ENCODE measurements around the gene SLC7A1. TPM values are rescaled to one million over a fixed set of nuclear protein-coding genes. Genes with fewer than 3 reads are reported as not detected.

SLC7A1 gene
- total RNA-seq, 2 donors from 2014 or later, result 15.5 to 28.3 TPM

- H3K9me3 ChIP-seq (ENCODE audit: control insufficient read depth, low read length, poor library complexity, severe bottlenecking), result no peaks in the 10 kb centered on the region
Measured at GRCh38 chr13:29504691-29505090, 90.8 kb downstream of the SLC7A1 start.

GRCh38 chr13:29503041-29503837, 92.2 kb downstream of the SLC7A1 start:
- DNase-seq, result no peak
- no peaks in the 10 kb centered on the region for H3K9me3 ChIP-seq (ENCODE audit: control insufficient read depth, low read length, poor library complexity, severe bottlenecking)
- H3K27me3 Mint-ChIP-seq, result peaks cover 19% of the 10 kb centered on the region
- no peak overlapping the region for H3K4me3 Mint-ChIP-seq
- peaks cover 5% of the 10 kb centered on the region for H3K4me1 Mint-ChIP-seq
- H3K27ac Mint-ChIP-seq, result no peak overlapping the region
- peaks cover 4% of the 10 kb centered on the region for H3K36me3 Mint-ChIP-seq (ENCODE audit: low read depth)
- ATAC-seq, result no peak

More at GRCh38 chr13:29504691-29505090, 90.8 kb downstream of the SLC7A1 start:
- DNase-seq, result no peak
- peaks cover 19% of the 10 kb centered on the region for H3K27me3 Mint-ChIP-seq
- H3K4me1 Mint-ChIP-seq, result peaks cover 5% of the 10 kb centered on the region
- no peak overlapping the region for H3K27ac Mint-ChIP-seq
- peaks cover 4% of the 10 kb centered on the region for H3K36me3 Mint-ChIP-seq (ENCODE audit: low read depth)
- H3K4me3 Mint-ChIP-seq, result no peak overlapping the region
- no peak for ATAC-seq

- Mint-ChIP-seq H3K36me3 (ENCODE audit: low read depth) (peaks cover 4% of the 10 kb centered on the region), H3K4me1 (peaks cover 5% of the 10 kb centered on the region), H3K4me3 (no peak overlapping the region), H3K27ac (no peak overlapping the region), H3K27me3 (peaks cover 19% of the 10 kb centered on the region)
- ATAC-seq (no peak), DNase-seq (no peak)
- H3K9me3 ChIP-seq (ENCODE audit: control insufficient read depth, low read length, poor library complexity, severe bottlenecking), result no peaks in the 10 kb centered on the region
Measured at GRCh38 chr13:29502391-29503008, 93.0 kb downstream of the SLC7A1 start.

DNA sequence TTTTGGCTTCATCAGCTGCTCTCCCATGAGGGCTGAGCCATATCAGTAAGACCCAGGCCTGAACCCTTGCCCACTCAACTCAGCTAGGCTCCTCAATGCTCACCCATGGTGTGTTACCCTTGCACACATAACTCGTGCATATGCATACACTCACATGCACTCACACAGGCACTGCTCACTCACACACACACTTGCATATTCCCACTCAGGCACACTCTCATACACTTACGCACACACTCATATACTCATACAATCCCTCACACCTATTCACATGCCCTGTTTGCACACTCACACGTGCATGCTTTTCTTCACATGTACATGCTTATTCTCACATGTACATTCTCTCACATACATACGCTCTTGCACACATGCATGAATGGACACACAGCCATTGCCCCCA, 93.8 kb downstream of the SLC7A1 start:
- Mint-ChIP-seq H3K4me1 (peaks cover 6% of the 10 kb centered on the region), H3K4me3 (no peak overlapping the region), H3K27me3 (peaks cover 28% of the 10 kb centered on the region), H3K27ac (no peak overlapping the region), H3K36me3 (ENCODE audit: low read depth) (peaks cover 4% of the 10 kb centered on the region)
- no peaks in the 10 kb centered on the region for H3K9me3 ChIP-seq (ENCODE audit: control insufficient read depth, low read length, poor library complexity, severe bottlenecking)
- DNase-seq (no peak), ATAC-seq (no peak)

GRCh38 chr13:29500386-29500785, 95.1 kb downstream of the SLC7A1 start:
- H3K4me3 Mint-ChIP-seq, result no peak overlapping the region
- no peak overlapping the region for H3K27ac Mint-ChIP-seq
- ATAC-seq (no peak), DNase-seq (no peak)
- H3K36me3 Mint-ChIP-seq (ENCODE audit: low read depth), result peaks cover 6% of the 10 kb centered on the region
- no peaks in the 10 kb centered on the region for H3K9me3 ChIP-seq (ENCODE audit: control insufficient read depth, low read length, poor library complexity, severe bottlenecking)
- H3K27me3 Mint-ChIP-seq, result peaks cover 41% of the 10 kb centered on the region
- H3K4me1 Mint-ChIP-seq, result peaks cover 19% of the 10 kb centered on the region

- ATAC-seq (no peak), DNase-seq (no peak)
- Mint-ChIP-seq H3K4me1 (peaks cover 19% of the 10 kb centered on the region), H3K27me3 (peaks cover 41% of the 10 kb centered on the region), H3K4me3 (no peak overlapping the region), H3K36me3 (ENCODE audit: low read depth) (peaks cover 6% of the 10 kb centered on the region), H3K27ac (no peak overlapping the region)
- no peaks in the 10 kb centered on the region for H3K9me3 ChIP-seq (ENCODE audit: control insufficient read depth, low read length, poor library complexity, severe bottlenecking)
Measured at GRCh38 chr13:29499506-29500165, 95.9 kb downstream of the SLC7A1 start.

- ATAC-seq, result no peak
- no peak for DNase-seq
- H3K4me3 Mint-ChIP-seq, result no peak overlapping the region
- no peaks in the 10 kb centered on the region for H3K9me3 ChIP-seq (ENCODE audit: control insufficient read depth, low read length, poor library complexity, severe bottlenecking)
- peaks cover 50% of the 10 kb centered on the region for H3K27me3 Mint-ChIP-seq
- peaks cover 9% of the 10 kb centered on the region for H3K36me3 Mint-ChIP-seq (ENCODE audit: low read depth)
- no peak overlapping the region for H3K27ac Mint-ChIP-seq
- peaks cover 19% of the 10 kb centered on the region for H3K4me1 Mint-ChIP-seq
Measured at GRCh38 chr13:29498426-29499040, 97.0 kb downstream of the SLC7A1 start.

GRCh38 chr13:29497137-29497654, 98.3 kb downstream of the SLC7A1 start:
- no peaks in the 10 kb centered on the region for H3K9me3 ChIP-seq (ENCODE audit: control insufficient read depth, low read length, poor library complexity, severe bottlenecking)
- DNase-seq (no peak), ATAC-seq (no peak)
- Mint-ChIP-seq H3K4me1 (peaks cover 17% of the 10 kb centered on the region), H3K4me3 (no peak overlapping the region), H3K27me3 (peaks cover 43% of the 10 kb centered on the region), H3K27ac (no peak overlapping the region), H3K36me3 (ENCODE audit: low read depth) (peaks cover 9% of the 10 kb centered on the region)

DNA sequence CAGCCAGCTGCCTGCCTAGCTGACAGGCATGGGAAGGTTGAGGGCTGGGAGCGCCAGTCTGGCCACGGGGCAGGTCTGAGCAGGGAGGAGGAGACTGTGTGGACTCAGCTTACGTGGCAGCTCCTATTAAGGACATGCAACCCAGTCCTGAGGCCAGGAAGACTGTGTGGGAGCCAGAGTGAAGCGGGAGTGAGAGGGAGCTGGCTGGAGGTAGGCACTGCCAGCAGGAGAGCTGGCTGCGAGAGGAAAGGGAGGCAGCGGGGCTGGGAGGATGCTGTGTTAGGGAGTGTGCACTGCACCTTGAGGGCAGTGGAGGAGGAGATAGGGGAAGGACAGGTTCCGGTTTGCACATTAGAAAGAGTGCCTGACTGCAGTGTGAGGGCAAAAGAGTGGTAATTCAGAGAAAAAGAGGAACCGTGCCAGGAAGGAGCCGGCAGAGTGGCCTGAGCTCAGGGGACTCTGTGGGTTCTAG, 99.2 kb downstream of the SLC7A1 start:
- Mint-ChIP-seq H3K27me3 (peaks cover 34% of the 10 kb centered on the region), H3K4me1 (peaks cover 14% of the 10 kb centered on the region), H3K4me3 (peak overlapping the region; percentile 49), H3K36me3 (ENCODE audit: low read depth) (peaks cover 5% of the 10 kb centered on the region), H3K27ac (peak overlapping the region; percentile 87)
- ATAC-seq, result peak; percentile 58
- DNase-seq, result no peak
- H3K9me3 ChIP-seq (ENCODE audit: control insufficient read depth, low read length, poor library complexity, severe bottlenecking), result no peaks in the 10 kb centered on the region

DNA sequence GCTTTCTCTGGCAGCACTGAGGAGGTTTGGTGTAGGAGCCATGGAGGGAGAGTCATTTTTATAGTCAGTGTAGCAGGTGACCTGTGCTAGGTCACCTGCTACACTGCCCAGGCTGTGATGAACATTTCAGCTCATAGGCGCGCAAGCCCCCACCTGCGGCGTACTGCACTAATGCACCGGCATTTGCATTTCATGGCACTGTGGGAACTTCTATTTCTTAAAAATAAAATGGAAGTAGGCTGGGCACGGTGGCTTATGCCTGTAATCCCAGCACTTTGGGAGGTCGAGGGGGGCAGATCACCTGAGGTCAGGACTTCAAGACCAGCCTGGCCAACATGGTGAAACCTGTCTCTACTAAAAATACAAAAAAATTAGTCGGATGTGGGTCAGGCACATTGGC, 101.0 kb downstream of the SLC7A1 start:
- Mint-ChIP-seq H3K36me3 (ENCODE audit: low read depth) (peaks cover 5% of the 10 kb centered on the region), H3K27ac (no peak overlapping the region), H3K4me1 (peaks cover 14% of the 10 kb centered on the region), H3K4me3 (no peak overlapping the region), H3K27me3 (peaks cover 34% of the 10 kb centered on the region)
- ATAC-seq (no peak), DNase-seq (no peak)
- no peaks in the 10 kb centered on the region for H3K9me3 ChIP-seq (ENCODE audit: control insufficient read depth, low read length, poor library complexity, severe bottlenecking)

- H3K36me3 Mint-ChIP-seq (ENCODE audit: low read depth), result peaks cover 5% of the 10 kb centered on the region
- peaks cover 35% of the 10 kb centered on the region for H3K27me3 Mint-ChIP-seq
- DNase-seq (no peak), ATAC-seq (no peak)
- no peak overlapping the region for H3K27ac Mint-ChIP-seq
- no peaks in the 10 kb centered on the region for H3K9me3 ChIP-seq (ENCODE audit: control insufficient read depth, low read length, poor library complexity, severe bottlenecking)
- peaks cover 14% of the 10 kb centered on the region for H3K4me1 Mint-ChIP-seq
- no peak overlapping the region for H3K4me3 Mint-ChIP-seq
Measured at GRCh38 chr13:29493796-29494195, 101.7 kb downstream of the SLC7A1 start.

GRCh38 chr13:29491248-29491647, 104.2 kb downstream of the SLC7A1 start:
- peaks cover 9% of the 10 kb centered on the region for H3K4me1 Mint-ChIP-seq
- H3K27me3 Mint-ChIP-seq, result peaks cover 27% of the 10 kb centered on the region
- H3K4me3 Mint-ChIP-seq, result no peak overlapping the region
- H3K36me3 Mint-ChIP-seq (ENCODE audit: low read depth), result peaks cover 2% of the 10 kb centered on the region
- DNase-seq, result no peak
- no peak overlapping the region for H3K27ac Mint-ChIP-seq
- ATAC-seq, result no peak
- no peaks in the 10 kb centered on the region for H3K9me3 ChIP-seq (ENCODE audit: control insufficient read depth, low read length, poor library complexity, severe bottlenecking)

DNA sequence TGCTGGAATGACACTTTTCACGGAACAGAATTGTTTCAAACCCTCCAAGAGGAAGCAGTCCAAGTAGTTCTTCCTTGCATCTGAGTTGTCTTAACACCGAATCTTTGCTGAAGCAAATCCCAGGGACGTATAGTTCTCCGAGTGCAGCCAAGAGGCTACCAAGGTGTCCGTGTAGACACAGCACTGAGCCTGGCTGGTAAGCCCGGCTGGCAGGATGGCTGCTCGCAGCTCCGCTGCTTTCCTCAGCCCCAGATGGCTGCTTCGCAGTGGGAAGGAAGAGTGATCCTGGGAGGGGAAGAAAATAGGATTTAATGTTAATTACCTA, 105.0 kb downstream of the SLC7A1 start:
- ATAC-seq (no peak), DNase-seq (no peak)
- H3K4me1 Mint-ChIP-seq, result peaks cover 2% of the 10 kb centered on the region
- no peak overlapping the region for H3K4me3 Mint-ChIP-seq
- H3K36me3 Mint-ChIP-seq (ENCODE audit: low read depth), result peaks cover 2% of the 10 kb centered on the region
- no peaks in the 10 kb centered on the region for H3K9me3 ChIP-seq (ENCODE audit: control insufficient read depth, low read length, poor library complexity, severe bottlenecking)
- H3K27me3 Mint-ChIP-seq, result peaks cover 19% of the 10 kb centered on the region
- H3K27ac Mint-ChIP-seq, result no peak overlapping the region
